ENCODE measurements around the gene MYO7A.
A peak's percentile ranks its signal among the peaks of the same experiment; 100 is the strongest.

The MYO7A gene

GRCh38 chr11:77193167-77193566 is 65.1 kb downstream of the MYO7A start:
- H3K18ac ChIP-seq (ENCODE audit: low read depth in 1 of 2, low read length in 2 of 2), result peak overlapping the region in 1 of 2 experiments; percentile 52
- H2BK15ac ChIP-seq (ENCODE audit: low read depth, poor library complexity, severe bottlenecking), result no peak overlapping the region
- no peaks in the 10 kb centered on the region for H3K9me3 ChIP-seq (ENCODE audit: control insufficient read depth, low read length)
- H3K36me3 ChIP-seq (ENCODE audit: control insufficient read depth in 1 of 2, insufficient read depth in 2 of 2, low read depth in 1 of 2, low read length in 2 of 2), result no peaks in the 10 kb centered on the region
- peaks cover 10 to 30% of the 10 kb centered on the region in 2 experiments for H3K27me3 ChIP-seq (ENCODE audit: control insufficient read depth in 1 of 2, insufficient read depth in 1 of 2, low read length in 2 of 2)
- DNase-seq, result no peak
- no peak overlapping the region for H4K91ac ChIP-seq (ENCODE audit: low read length)
- no peak overlapping the region for H2AK5ac ChIP-seq (ENCODE audit: low read length, severe bottlenecking)
- H3K79me1 ChIP-seq (replicated peaks; ENCODE audit: low read length, poor library complexity, severe bottlenecking), result no peaks in the 10 kb centered on the region
- no peak overlapping the region for H2BK120ac ChIP-seq (ENCODE audit: low read depth, low read length)
- no peak overlapping the region for H3K23ac ChIP-seq (ENCODE audit: low read length in 2 of 2)
- H4K8ac ChIP-seq (ENCODE audit: low read length), result no peak overlapping the region
- H3K4me1 ChIP-seq (ENCODE audit: control insufficient read depth, insufficient read depth, low read depth, low read length), result peaks cover 3% of the 10 kb centered on the region
- H3K9ac ChIP-seq (ENCODE audit: low read length), result no peak overlapping the region
- H2BK12ac ChIP-seq (ENCODE audit: low read length in 2 of 2), result no peak overlapping the region
- no peak overlapping the region for H3K4me3 ChIP-seq (ENCODE audit: insufficient read depth in 1 of 2, low read depth in 1 of 2, low read length in 2 of 2)
- no peak overlapping the region for H3K4me2 ChIP-seq (ENCODE audit: low read length, poor library complexity, severe bottlenecking)
- H3K14ac ChIP-seq (ENCODE audit: low read length in 2 of 2), result peak overlapping the region in 1 of 2 experiments; percentile 69
- no peak overlapping the region for H3K4ac ChIP-seq (ENCODE audit: low read depth in 1 of 2, low read length in 2 of 2)
- H2AFZ ChIP-seq (ENCODE audit: low read depth, low read length), result no peak overlapping the region
- H3K27ac ChIP-seq (ENCODE audit: low read length, poor library complexity, severe bottlenecking), result no peak overlapping the region
- no peak overlapping the region for H2BK5ac ChIP-seq (ENCODE audit: low read depth, low read length, poor library complexity, severe bottlenecking)

- no peak overlapping the region for H2BK120ac ChIP-seq (ENCODE audit: low read depth, low read length)
- H3K4me2 ChIP-seq (ENCODE audit: low read length, poor library complexity, severe bottlenecking), result no peak overlapping the region
- no peak for DNase-seq
- peaks cover 3% of the 10 kb centered on the region for H3K4me1 ChIP-seq (ENCODE audit: control insufficient read depth, insufficient read depth, low read depth, low read length)
- no peak overlapping the region for H3K4me3 ChIP-seq (ENCODE audit: insufficient read depth in 1 of 2, low read depth in 1 of 2, low read length in 2 of 2)
- no peak overlapping the region for H2BK15ac ChIP-seq (ENCODE audit: low read depth, poor library complexity, severe bottlenecking)
- H3K79me1 ChIP-seq (replicated peaks; ENCODE audit: low read length, poor library complexity, severe bottlenecking), result no peaks in the 10 kb centered on the region
- no peak overlapping the region for H3K14ac ChIP-seq (ENCODE audit: low read length in 2 of 2)
- H4K91ac ChIP-seq (ENCODE audit: low read length), result no peak overlapping the region
- H3K18ac ChIP-seq (ENCODE audit: low read depth in 1 of 2, low read length in 2 of 2), result no peak overlapping the region
- H2AK5ac ChIP-seq (ENCODE audit: low read length, severe bottlenecking), result no peak overlapping the region
- no peak overlapping the region for H2BK12ac ChIP-seq (ENCODE audit: low read length in 2 of 2)
- no peak overlapping the region for H3K9ac ChIP-seq (ENCODE audit: low read length)
- H3K9me3 ChIP-seq (ENCODE audit: control insufficient read depth, low read length), result no peaks in the 10 kb centered on the region
- H3K23ac ChIP-seq (ENCODE audit: low read length in 2 of 2), result peak overlapping the region in 1 of 2 experiments; percentile 51
- 87% methylated on average over 15 of the region's 15 CpGs for WGBS
- no peak overlapping the region for H3K4ac ChIP-seq (ENCODE audit: low read depth in 1 of 2, low read length in 2 of 2)
- no peak overlapping the region for H3K27ac ChIP-seq (ENCODE audit: low read length, poor library complexity, severe bottlenecking)
- H4K8ac ChIP-seq (ENCODE audit: low read length), result no peak overlapping the region
- no peak overlapping the region for H2BK5ac ChIP-seq (ENCODE audit: low read depth, low read length, poor library complexity, severe bottlenecking)
- no peak overlapping the region for H2AFZ ChIP-seq (ENCODE audit: low read depth, low read length)
- H3K27me3 ChIP-seq (ENCODE audit: control insufficient read depth in 1 of 2, insufficient read depth in 1 of 2, low read length in 2 of 2), result peaks cover 10 to 30% of the 10 kb centered on the region in 2 experiments
- no peaks in the 10 kb centered on the region for H3K36me3 ChIP-seq (ENCODE audit: control insufficient read depth in 1 of 2, insufficient read depth in 2 of 2, low read depth in 1 of 2, low read length in 2 of 2)
Observed at GRCh38 chr11:77193911-77194830, 66.1 kb downstream of the MYO7A start.

GRCh38 chr11:77195071-77195755 is 67.2 kb downstream of the MYO7A start:
- Histone ChIP-seq H3K18ac (ENCODE audit: low read depth in 1 of 2, low read length in 2 of 2) (no peak overlapping the region), H3K23ac (ENCODE audit: low read length in 2 of 2) (no peak overlapping the region), H3K9ac (ENCODE audit: low read length) (no peak overlapping the region), H3K4ac (ENCODE audit: low read depth in 1 of 2, low read length in 2 of 2) (no peak overlapping the region), H3K14ac (ENCODE audit: low read length in 2 of 2) (no peak overlapping the region), H3K4me1 (ENCODE audit: control insufficient read depth, insufficient read depth, low read depth, low read length) (peaks cover 3% of the 10 kb centered on the region), H2BK120ac (ENCODE audit: low read depth, low read length) (no peak overlapping the region), H3K27me3 (ENCODE audit: control insufficient read depth in 1 of 2, insufficient read depth in 1 of 2, low read length in 2 of 2) (peaks cover 10 to 30% of the 10 kb centered on the region in 2 experiments), H2AFZ (ENCODE audit: low read depth, low read length) (no peak overlapping the region), H2AK5ac (ENCODE audit: low read length, severe bottlenecking) (no peak overlapping the region), H2BK12ac (ENCODE audit: low read length in 2 of 2) (no peak overlapping the region), H3K4me3 (ENCODE audit: insufficient read depth in 1 of 2, low read depth in 1 of 2, low read length in 2 of 2) (peak overlapping the region in 1 of 2 experiments; percentile 7), H3K79me1 (replicated peaks; ENCODE audit: low read length, poor library complexity, severe bottlenecking) (no peaks in the 10 kb centered on the region), H3K4me2 (ENCODE audit: low read length, poor library complexity, severe bottlenecking) (no peak overlapping the region), H3K9me3 (ENCODE audit: control insufficient read depth, low read length) (no peaks in the 10 kb centered on the region), H2BK5ac (ENCODE audit: low read depth, low read length, poor library complexity, severe bottlenecking) (no peak overlapping the region), H4K91ac (ENCODE audit: low read length) (no peak overlapping the region), H3K27ac (ENCODE audit: low read length, poor library complexity, severe bottlenecking) (no peak overlapping the region), H3K36me3 (ENCODE audit: control insufficient read depth in 1 of 2, insufficient read depth in 2 of 2, low read depth in 1 of 2, low read length in 2 of 2) (no peaks in the 10 kb centered on the region), H4K8ac (ENCODE audit: low read length) (no peak overlapping the region), H2BK15ac (ENCODE audit: low read depth, poor library complexity, severe bottlenecking) (no peak overlapping the region)
- WGBS, result 87% methylated on average over 16 of the region's 16 CpGs
- DNase-seq, result no peak

- DNase-seq, result no peak
- Histone ChIP-seq H2BK5ac (ENCODE audit: low read depth, low read length, poor library complexity, severe bottlenecking) (no peak overlapping the region), H2BK120ac (ENCODE audit: low read depth, low read length) (no peak overlapping the region), H2BK12ac (ENCODE audit: low read length in 2 of 2) (no peak overlapping the region), H3K36me3 (ENCODE audit: control insufficient read depth in 1 of 2, insufficient read depth in 2 of 2, low read depth in 1 of 2, low read length in 2 of 2) (no peaks in the 10 kb centered on the region), H3K23ac (ENCODE audit: low read length in 2 of 2) (no peak overlapping the region), H3K14ac (ENCODE audit: low read length in 2 of 2) (peak overlapping the region in 1 of 2 experiments; percentile 35), H3K4me3 (ENCODE audit: insufficient read depth in 1 of 2, low read depth in 1 of 2, low read length in 2 of 2) (no peak overlapping the region), H2AK5ac (ENCODE audit: low read length, severe bottlenecking) (no peak overlapping the region), H3K4me2 (ENCODE audit: low read length, poor library complexity, severe bottlenecking) (no peak overlapping the region), H3K79me1 (replicated peaks; ENCODE audit: low read length, poor library complexity, severe bottlenecking) (no peaks in the 10 kb centered on the region), H3K27ac (ENCODE audit: low read length, poor library complexity, severe bottlenecking) (no peak overlapping the region), H3K4ac (ENCODE audit: low read depth in 1 of 2, low read length in 2 of 2) (no peak overlapping the region), H3K9me3 (ENCODE audit: control insufficient read depth, low read length) (no peaks in the 10 kb centered on the region), H4K8ac (ENCODE audit: low read length) (no peak overlapping the region), H2AFZ (ENCODE audit: low read depth, low read length) (no peak overlapping the region), H4K91ac (ENCODE audit: low read length) (no peak overlapping the region), H3K18ac (ENCODE audit: low read depth in 1 of 2, low read length in 2 of 2) (no peak overlapping the region), H3K27me3 (ENCODE audit: control insufficient read depth in 1 of 2, insufficient read depth in 1 of 2, low read length in 2 of 2) (peaks cover 3 to 15% of the 10 kb centered on the region in 2 experiments), H3K4me1 (ENCODE audit: control insufficient read depth, insufficient read depth, low read depth, low read length) (peaks cover under 1% of the 10 kb centered on the region), H2BK15ac (ENCODE audit: low read depth, poor library complexity, severe bottlenecking) (no peak overlapping the region), H3K9ac (ENCODE audit: low read length) (no peak overlapping the region)
- 80% methylated on average over 8 of the region's 8 CpGs for WGBS
Observed at GRCh38 chr11:77196961-77197360, 68.9 kb downstream of the MYO7A start.

All from mesenchymal stem cell (in vitro differentiated cells and primary cell).